ENCODE results near the gene CYFIP2.

Gene CYFIP2

GRCh38 chr5:157245476-157245875 is 20.4 kb upstream of the CYFIP2 start:
- Histone ChIP-seq H3K36me3 (ENCODE audit: control insufficient read depth in 2 of 2, insufficient read depth in 1 of 2, low read length in 2 of 2) (no peaks in the 10 kb centered on the region), H3K4me3 (ENCODE audit: low read depth, low read length) (no peak overlapping the region), H3K9me3 (ENCODE audit: control insufficient read depth, insufficient read depth, low read depth, low read length) (no peaks in the 10 kb centered on the region), H3K27ac (ENCODE audit: extremely low read depth, low read depth, low read length) (no peak overlapping the region), H3K4me1 (ENCODE audit: control insufficient read depth, insufficient read depth, low read length) (peaks cover 6% of the 10 kb centered on the region; the same call in 1 of the 2 replicates)
- POLR2A ChIA-PET, result no interaction called here
- TF ChIP-seq SP7 (tag by site-specific recombination; IDR thresholded peaks at IDR 0.05) (peak; percentile 81), ZNF658 (tag by site-specific recombination; IDR thresholded peaks at IDR 0.05) (no peak), ZNF114 (tag by site-specific recombination; IDR thresholded peaks at IDR 0.05) (no peak), ZNF37A (tag by site-specific recombination; IDR thresholded peaks at IDR 0.05) (no peak), HOXC10 (CRISPR knock-in tag; IDR thresholded peaks at IDR 0.05) (no peak), ZNF571 (tag by site-specific recombination; IDR thresholded peaks at IDR 0.05) (no peak), ZNF600 (tag by site-specific recombination; IDR thresholded peaks at IDR 0.05) (peak; percentile 32; the same call in 1 of the 2 replicates), ZSCAN30 (tag by site-specific recombination; IDR thresholded peaks at IDR 0.05) (no peak), PRDM6 (tag by site-specific recombination; IDR thresholded peaks at IDR 0.05) (0 out of 2 replicates have a peak, but pooled peaks have one; percentile 14), ZNF785 (tag by site-specific recombination; IDR thresholded peaks at IDR 0.05) (no peak)
- TF ChIP-seq, protein P1, sequence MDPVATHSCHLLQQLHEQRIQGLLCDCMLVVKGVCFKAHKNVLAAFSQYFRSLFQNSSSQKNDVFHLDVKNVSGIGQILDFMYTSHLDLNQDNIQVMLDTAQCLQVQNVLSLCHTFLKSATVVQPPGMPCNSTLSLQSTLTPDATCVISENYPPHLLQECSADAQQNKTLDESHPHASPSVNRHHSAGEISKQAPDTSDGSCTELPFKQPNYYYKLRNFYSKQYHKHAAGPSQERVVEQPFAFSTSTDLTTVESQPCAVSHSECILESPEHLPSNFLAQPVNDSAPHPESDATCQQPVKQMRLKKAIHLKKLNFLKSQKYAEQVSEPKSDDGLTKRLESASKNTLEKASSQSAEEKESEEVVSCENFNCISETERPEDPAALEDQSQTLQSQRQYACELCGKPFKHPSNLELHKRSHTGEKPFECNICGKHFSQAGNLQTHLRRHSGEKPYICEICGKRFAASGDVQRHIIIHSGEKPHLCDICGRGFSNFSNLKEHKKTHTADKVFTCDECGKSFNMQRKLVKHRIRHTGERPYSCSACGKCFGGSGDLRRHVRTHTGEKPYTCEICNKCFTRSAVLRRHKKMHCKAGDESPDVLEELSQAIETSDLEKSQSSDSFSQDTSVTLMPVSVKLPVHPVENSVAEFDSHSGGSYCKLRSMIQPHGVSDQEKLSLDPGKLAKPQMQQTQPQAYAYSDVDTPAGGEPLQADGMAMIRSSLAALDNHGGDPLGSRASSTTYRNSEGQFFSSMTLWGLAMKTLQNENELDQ (tag by site-specific recombination; IDR thresholded peaks at IDR 0.05; ENCODE audit: low read depth), result no peak
- TF ChIP-seq, protein P2, sequence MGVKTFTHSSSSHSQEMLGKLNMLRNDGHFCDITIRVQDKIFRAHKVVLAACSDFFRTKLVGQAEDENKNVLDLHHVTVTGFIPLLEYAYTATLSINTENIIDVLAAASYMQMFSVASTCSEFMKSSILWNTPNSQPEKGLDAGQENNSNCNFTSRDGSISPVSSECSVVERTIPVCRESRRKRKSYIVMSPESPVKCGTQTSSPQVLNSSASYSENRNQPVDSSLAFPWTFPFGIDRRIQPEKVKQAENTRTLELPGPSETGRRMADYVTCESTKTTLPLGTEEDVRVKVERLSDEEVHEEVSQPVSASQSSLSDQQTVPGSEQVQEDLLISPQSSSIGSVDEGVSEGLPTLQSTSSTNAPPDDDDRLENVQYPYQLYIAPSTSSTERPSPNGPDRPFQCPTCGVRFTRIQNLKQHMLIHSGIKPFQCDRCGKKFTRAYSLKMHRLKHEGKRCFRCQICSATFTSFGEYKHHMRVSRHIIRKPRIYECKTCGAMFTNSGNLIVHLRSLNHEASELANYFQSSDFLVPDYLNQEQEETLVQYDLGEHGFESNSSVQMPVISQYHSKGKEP (tag by site-specific recombination; IDR thresholded peaks at IDR 0.05), result no peak
- CTCF ChIA-PET, result interaction anchor here (2.6 kb wide), 1 partner anchor 8 kb away, joined by 20 read pairs; no protein-coding TSS in a partner anchor

DNA sequence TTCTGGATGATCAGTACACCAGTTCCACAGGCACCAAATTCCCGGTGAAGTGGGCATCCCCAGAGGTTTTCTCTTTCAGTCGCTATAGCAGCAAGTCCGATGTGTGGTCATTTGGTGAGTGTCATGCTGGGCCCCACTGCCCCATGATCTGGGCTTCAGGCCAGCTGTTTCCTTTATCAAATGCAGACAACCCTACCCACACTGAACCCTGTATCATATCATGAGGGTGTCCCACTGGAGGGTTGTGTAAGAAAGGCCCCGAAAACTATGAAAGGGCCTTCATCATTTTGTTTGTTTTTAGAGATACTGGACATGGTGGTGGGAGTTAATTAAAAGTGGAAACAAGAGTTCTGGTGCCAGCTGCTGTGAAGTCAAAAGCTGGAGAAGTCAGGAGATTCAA is 20.0 kb upstream of the CYFIP2 start:
- Histone ChIP-seq H3K36me3 (ENCODE audit: control insufficient read depth in 2 of 2, insufficient read depth in 1 of 2, low read length in 2 of 2) (no peaks in the 10 kb centered on the region), H3K27ac (ENCODE audit: extremely low read depth, low read depth, low read length) (no peak overlapping the region), H3K4me1 (ENCODE audit: control insufficient read depth, insufficient read depth, low read length) (peaks cover 6% of the 10 kb centered on the region; the same call in 1 of the 2 replicates), H3K4me3 (ENCODE audit: low read depth, low read length) (no peak overlapping the region), H3K9me3 (ENCODE audit: control insufficient read depth, insufficient read depth, low read depth, low read length) (no peaks in the 10 kb centered on the region)
- ChIA-PET POLR2A (no interaction called here), CTCF (interaction anchor here (2.6 kb wide), 1 partner anchor 8 kb away, joined by 20 read pairs; no protein-coding TSS in a partner anchor)
- no peak for TF ChIP-seq ZSCAN23 (tag by site-specific recombination; IDR thresholded peaks at IDR 0.05)
- TF ChIP-seq, protein P3, sequence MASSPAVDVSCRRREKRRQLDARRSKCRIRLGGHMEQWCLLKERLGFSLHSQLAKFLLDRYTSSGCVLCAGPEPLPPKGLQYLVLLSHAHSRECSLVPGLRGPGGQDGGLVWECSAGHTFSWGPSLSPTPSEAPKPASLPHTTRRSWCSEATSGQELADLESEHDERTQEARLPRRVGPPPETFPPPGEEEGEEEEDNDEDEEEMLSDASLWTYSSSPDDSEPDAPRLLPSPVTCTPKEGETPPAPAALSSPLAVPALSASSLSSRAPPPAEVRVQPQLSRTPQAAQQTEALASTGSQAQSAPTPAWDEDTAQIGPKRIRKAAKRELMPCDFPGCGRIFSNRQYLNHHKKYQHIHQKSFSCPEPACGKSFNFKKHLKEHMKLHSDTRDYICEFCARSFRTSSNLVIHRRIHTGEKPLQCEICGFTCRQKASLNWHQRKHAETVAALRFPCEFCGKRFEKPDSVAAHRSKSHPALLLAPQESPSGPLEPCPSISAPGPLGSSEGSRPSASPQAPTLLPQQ (tag by site-specific recombination; IDR thresholded peaks at IDR 0.05), result 0 out of 2 replicates have a peak, but pooled peaks have one; percentile 28

GRCh38 chr5:157247267-157247666 is 18.7 kb upstream of the CYFIP2 start:
- Histone ChIP-seq H3K36me3 (ENCODE audit: control insufficient read depth in 2 of 2, insufficient read depth in 1 of 2, low read length in 2 of 2) (no peaks in the 10 kb centered on the region), H3K9me3 (ENCODE audit: control insufficient read depth, insufficient read depth, low read depth, low read length) (no peaks in the 10 kb centered on the region)
- CTCF ChIA-PET, result interaction anchor here (0.5 to 1.1 kb wide), 3 partner anchors 8 to 105 kb away, joined by 3 read pairs; partner anchors contain the start of gene MED7
- TF ChIP-seq ZNF510 (tag by site-specific recombination; IDR thresholded peaks at IDR 0.05; ENCODE audit: insufficient replicate concordance) (no peak), ZNF561 (tag by site-specific recombination; IDR thresholded peaks at IDR 0.05; ENCODE audit: borderline replicate concordance) (no peak), ZBTB8A (tag by site-specific recombination; IDR thresholded peaks at IDR 0.05) (no peak), ZNF549 (tag by site-specific recombination; IDR thresholded peaks at IDR 0.05) (no peak), ZNF223 (tag by site-specific recombination; IDR thresholded peaks at IDR 0.05) (no peak)
- TF ChIP-seq, protein P4, sequence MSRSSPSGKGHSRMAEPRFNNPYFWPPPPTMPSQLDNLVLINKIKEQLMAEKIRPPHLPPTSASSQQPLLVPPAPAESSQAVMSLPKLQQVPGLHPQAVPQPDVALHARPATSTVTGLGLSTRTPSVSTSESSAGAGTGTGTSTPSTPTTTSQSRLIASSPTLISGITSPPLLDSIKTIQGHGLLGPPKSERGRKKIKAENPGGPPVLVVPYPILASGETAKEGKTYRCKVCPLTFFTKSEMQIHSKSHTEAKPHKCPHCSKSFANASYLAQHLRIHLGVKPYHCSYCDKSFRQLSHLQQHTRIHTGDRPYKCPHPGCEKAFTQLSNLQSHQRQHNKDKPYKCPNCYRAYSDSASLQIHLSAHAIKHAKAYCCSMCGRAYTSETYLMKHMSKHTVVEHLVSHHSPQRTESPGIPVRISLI (tag by site-specific recombination; IDR thresholded peaks at IDR 0.05), result no peak
- TF ChIP-seq, protein P2 (tag by site-specific recombination; IDR thresholded peaks at IDR 0.05), result no peak

More at GRCh38 chr5:157247267-157247666, 18.7 kb upstream of the CYFIP2 start:
- Histone ChIP-seq H3K4me3 (ENCODE audit: low read depth, low read length) (no peak overlapping the region), H3K4me1 (ENCODE audit: control insufficient read depth, insufficient read depth, low read length) (peaks cover 6% of the 10 kb centered on the region; the same call in 1 of the 2 replicates), H3K27ac (ENCODE audit: extremely low read depth, low read depth, low read length) (no peak overlapping the region)
- POLR2A ChIA-PET, result no interaction called here
